ENCODE data around the gene ARGLU1.

ARGLU1 gene

GRCh38 chr13:106503272-106503671, 64.7 kb downstream of the ARGLU1 start:
- DNase-seq (ENCODE audit: low read depth in 2 of 2), result no peak

GRCh38 chr13:106500445-106500844, 67.5 kb downstream of the ARGLU1 start:
- DNase-seq (ENCODE audit: low read depth in 2 of 2), result no peak

GRCh38 chr13:106499896-106500295, 68.0 kb downstream of the ARGLU1 start:
- DNase-seq (ENCODE audit: low read depth in 2 of 2), result no peak

- no peak for DNase-seq (ENCODE audit: low read depth in 2 of 2)
Measured at GRCh38 chr13:106499113-106499512, 68.8 kb downstream of the ARGLU1 start.

- no peak for DNase-seq (ENCODE audit: low read depth in 2 of 2)
Measured at GRCh38 chr13:106498571-106498970, 69.4 kb downstream of the ARGLU1 start.

GRCh38 chr13:106498158-106498557, 69.8 kb downstream of the ARGLU1 start:
- no peak for DNase-seq (ENCODE audit: low read depth in 2 of 2)

GRCh38 chr13:106497079-106497478, 70.9 kb downstream of the ARGLU1 start:
- no peak for DNase-seq (ENCODE audit: low read depth in 2 of 2)

GRCh38 chr13:106496072-106496997, 71.6 kb downstream of the ARGLU1 start:
- DNase-seq (ENCODE audit: low read depth in 2 of 2), result no peak

- DNase-seq (ENCODE audit: low read depth in 2 of 2), result no peak
Measured at GRCh38 chr13:106494936-106495335, 73.0 kb downstream of the ARGLU1 start.

GRCh38 chr13:106494506-106494905, 73.4 kb downstream of the ARGLU1 start:
- no peak for DNase-seq (ENCODE audit: low read depth in 2 of 2)

GRCh38 chr13:106493533-106494220, 74.3 kb downstream of the ARGLU1 start:
- no peak for DNase-seq (ENCODE audit: low read depth in 2 of 2)

GRCh38 chr13:106492588-106493475, 75.1 kb downstream of the ARGLU1 start:
- DNase-seq (ENCODE audit: low read depth in 2 of 2), result no peak

- no peak for DNase-seq (ENCODE audit: low read depth in 2 of 2)
Measured at GRCh38 chr13:106491928-106492587, 75.9 kb downstream of the ARGLU1 start.
